ENCODE results near the gene STAT6. TPM values are rescaled to one million over a fixed set of nuclear protein-coding genes. Genes with fewer than 3 reads are reported as not detected.

The STAT6 gene
- total and polyA plus RNA-seq, 10 of the 15 experiments (the other 5 are each of a cell fraction or from before 2014, with no cell fraction given) = 14.2 to 176 (median 89.6) TPM

GRCh38 chr12:57080855-57081254, 30.3 kb downstream of the STAT6 start:
- WGBS (ENCODE audit: insufficient coverage, insufficient replicate concordance, low lambda C conversion rate, missing lambda C conversion rate) = 100% methylated on average over 1 of the region's 1 CpG
- no peaks in the 10 kb centered on the region for H3K9me3 ChIP-seq (replicated peaks; ENCODE audit: control insufficient read depth, insufficient read depth, low read length)
- H3K9ac ChIP-seq (ENCODE audit: control insufficient read depth, insufficient read depth, low read length) = no peak overlapping the region
- BruUV-seq (replicated peaks) = no TSS peak
- H3K4me3 ChIP-seq = no peak overlapping the region
- POLR2A ChIA-PET = interaction anchor here (0.6 to 4.1 kb wide), 6 partner anchors 9 to 559 kb away, joined by 3 to 51 read pairs (median 3); partner anchors contain the start of genes RBMS2 and STAT6
- H3K36me3 ChIP-seq (ENCODE audit: control insufficient read depth in 2 of 2, insufficient read depth in 2 of 2, low read length in 1 of 2) = no peaks in the 10 kb centered on the region; a peak in 1 of 4 replicates
- FAIRE-seq (no peak), DNase-seq (ENCODE audit: low read depth, low spot score) (no peak), ATAC-seq (no peak)
- intact Hi-C loops (cut with micrococcal nuclease; ENCODE audit: unreplicated experiment) = no loop called here
- SMC1A ChIA-PET (ENCODE audit: uncharacterized antibody, unreplicated experiment) = interaction anchor here (1.3 to 5.4 kb wide), 4 partner anchors 11 to 30 kb away, joined by 5 to 50 read pairs (median 41); partner anchors contain the start of gene STAT6
- no peak overlapping the region for H2AFZ ChIP-seq (ENCODE audit: control insufficient read depth, low read depth, low read length)
- in situ Hi-C loops (cut with MboI) = loop anchor here (10.0 kb wide), 1 partner anchor 446 kb away; the partner anchor contains the start of gene BAZ2A
- H3K79me2 ChIP-seq (ENCODE audit: control insufficient read depth, insufficient read depth, low read length) = peaks cover 14% of the 10 kb centered on the region
- RAD21 ChIA-PET (ENCODE audit: unreplicated experiment) = interaction anchor here (3.6 to 3.9 kb wide), 2 partner anchors 8 to 30 kb away, joined by 27 to 53 read pairs; partner anchors contain the start of genes NAB2 and STAT6
- no peak overlapping the region for H3K4me2 ChIP-seq (ENCODE audit: control insufficient read depth, insufficient read depth)
- no peaks in the 10 kb centered on the region for H3K27me3 ChIP-seq (replicated peaks in 1 of 2; ENCODE audit: control insufficient read depth in 2 of 2, insufficient read depth in 2 of 2, low read length in 1 of 2)
- peaks cover 9% of the 10 kb centered on the region for H3K4me1 ChIP-seq (ENCODE audit: control insufficient read depth, insufficient read depth, low read length)
- TF ChIP-seq MYB (IDR thresholded peaks at IDR 0.05; ENCODE audit: borderline replicate concordance, low read depth, low read length) (no peak), NFXL1 (IDR thresholded peaks at IDR 0.05; ENCODE audit: borderline replicate concordance) (no peak), ESRRA (IDR thresholded peaks at IDR 0.05; ENCODE audit: low read length) (no peak), MAX (IDR thresholded peaks at IDR 0.05; ENCODE audit: low read depth, low read length) (no peak), NKRF (conservative IDR thresholded peaks at IDR 0.05) (no peak), HDAC2 (IDR thresholded peaks at IDR 0.05) (no peak), CBFB (IDR thresholded peaks at IDR 0.05; ENCODE audit: low read depth) (no peak), MYC (IDR thresholded peaks at IDR 0.05; ENCODE audit: insufficient read depth, insufficient read length, insufficient replicate concordance, low read length, severe bottlenecking) (no peak), YBX1 (IDR thresholded peaks at IDR 0.05) (no peak), ZNF217 (IDR thresholded peaks at IDR 0.05) (no peak), BRCA1 (IDR thresholded peaks at IDR 0.05; ENCODE audit: low read depth, low read length) (no peak)
- CTCF ChIA-PET = interaction anchor here (1.6 to 7.5 kb wide), 4 partner anchors 9 to 30 kb away, joined by 4 to 69 read pairs (median 52); partner anchors contain the start of genes NAB2 and STAT6
- H4K20me1 ChIP-seq (ENCODE audit: control insufficient read depth, insufficient read depth) = no peaks in the 10 kb centered on the region
- no peak overlapping the region for H3K27ac ChIP-seq (ENCODE audit: control insufficient read depth, insufficient read depth)
